HCT116 (cell line): Measurements from ENCODE around the gene DNM3.

ENCODE experiments used
- EGR1 ChIP-seq: IDR thresholded peaks from 2 replicates; pipeline ENCODE4 v1.6.1; 2012; ENCODE audit warnings: low read depth
- POLR2A ChIP-seq: IDR thresholded peaks from 2 replicates; pipeline ENCODE4 v1.7.0; 2011; ENCODE audit warnings: borderline replicate concordance; ENCODE audit not compliant: insufficient read depth, insufficient read length; ENCODE audit errors: extremely low read depth
- TF ChIP-seq, protein P1 (sequence below), 3 experiments: fragments of 200-600 bp in 1 of 3; sonication (generic) in 1 of 3; IDR thresholded peaks in 2 of 3; conservative IDR thresholded peaks in 1 of 3; 2 replicates each; pipeline ENCODE4 v1.5.1; 2012 to 2017; ENCODE audit warnings: low read depth in 2 of 3, low read length in 2 of 3, antibody characterized with exemption in 1 of 3, borderline replicate concordance in 1 of 3, control low read depth in 1 of 3, mild to moderate bottlenecking in 1 of 3, mixed read lengths in 1 of 3, mixed run types in 1 of 3, moderate library complexity in 1 of 3; ENCODE audit not compliant: insufficient read depth in 1 of 3
- TF ChIP-seq, protein P2 (sequence below): IDR thresholded peaks from 2 replicates; pipeline ENCODE4 v1.6.1; 2012

DNA sequence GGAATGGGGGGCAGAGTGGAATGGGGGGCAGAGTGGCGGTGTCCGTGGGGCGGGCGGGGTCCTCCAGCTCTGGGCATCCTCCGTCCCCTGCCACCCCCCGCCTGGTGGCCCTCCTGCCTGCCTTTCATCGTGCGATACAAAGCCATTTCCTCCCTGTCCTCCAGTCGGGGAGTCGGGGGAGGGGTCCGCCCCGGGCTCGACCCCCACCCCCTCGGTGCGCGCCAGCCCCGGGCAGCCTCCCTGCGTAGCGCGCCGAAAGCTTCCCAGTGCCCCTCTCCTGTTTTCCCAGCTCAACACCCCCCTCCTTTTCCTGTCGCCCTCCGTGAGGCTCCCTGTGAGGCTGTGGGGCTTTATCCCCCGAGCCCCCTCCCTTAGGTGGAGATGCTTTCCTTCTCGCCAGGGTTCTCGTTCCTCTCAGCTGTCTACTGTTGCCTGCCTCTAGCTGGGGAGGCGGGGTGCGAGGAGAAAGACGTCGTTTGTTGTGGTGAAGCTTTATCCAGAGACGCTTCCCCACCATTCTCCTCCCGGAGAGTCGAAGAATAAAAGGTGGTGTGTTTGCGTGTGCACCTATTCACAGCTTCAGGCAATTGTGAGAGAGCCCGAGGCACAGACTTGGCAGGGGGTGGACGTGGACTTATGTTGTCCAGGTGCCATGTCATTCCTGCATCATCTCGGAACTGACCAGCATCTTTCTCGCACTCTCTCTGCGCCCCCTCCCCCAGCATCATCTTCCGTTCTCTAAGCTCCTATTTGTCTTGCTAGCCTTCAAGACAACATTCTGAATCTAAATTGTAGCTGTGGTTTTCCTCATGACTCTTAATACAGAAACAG is 848 bp downstream of the DNM3 start:
- TF ChIP-seq, protein P1, sequence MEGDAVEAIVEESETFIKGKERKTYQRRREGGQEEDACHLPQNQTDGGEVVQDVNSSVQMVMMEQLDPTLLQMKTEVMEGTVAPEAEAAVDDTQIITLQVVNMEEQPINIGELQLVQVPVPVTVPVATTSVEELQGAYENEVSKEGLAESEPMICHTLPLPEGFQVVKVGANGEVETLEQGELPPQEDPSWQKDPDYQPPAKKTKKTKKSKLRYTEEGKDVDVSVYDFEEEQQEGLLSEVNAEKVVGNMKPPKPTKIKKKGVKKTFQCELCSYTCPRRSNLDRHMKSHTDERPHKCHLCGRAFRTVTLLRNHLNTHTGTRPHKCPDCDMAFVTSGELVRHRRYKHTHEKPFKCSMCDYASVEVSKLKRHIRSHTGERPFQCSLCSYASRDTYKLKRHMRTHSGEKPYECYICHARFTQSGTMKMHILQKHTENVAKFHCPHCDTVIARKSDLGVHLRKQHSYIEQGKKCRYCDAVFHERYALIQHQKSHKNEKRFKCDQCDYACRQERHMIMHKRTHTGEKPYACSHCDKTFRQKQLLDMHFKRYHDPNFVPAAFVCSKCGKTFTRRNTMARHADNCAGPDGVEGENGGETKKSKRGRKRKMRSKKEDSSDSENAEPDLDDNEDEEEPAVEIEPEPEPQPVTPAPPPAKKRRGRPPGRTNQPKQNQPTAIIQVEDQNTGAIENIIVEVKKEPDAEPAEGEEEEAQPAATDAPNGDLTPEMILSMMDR (IDR thresholded peaks at IDR 0.05 in 2 of 3, conservative IDR thresholded peaks at IDR 0.05 in 1 of 3; ENCODE audit: borderline replicate concordance in 1 of 3, insufficient read depth in 1 of 3, low read depth in 2 of 3, low read length in 2 of 3): no peak
- TF ChIP-seq POLR2A (no peak), EGR1 (no peak)
- TF ChIP-seq, protein P2, sequence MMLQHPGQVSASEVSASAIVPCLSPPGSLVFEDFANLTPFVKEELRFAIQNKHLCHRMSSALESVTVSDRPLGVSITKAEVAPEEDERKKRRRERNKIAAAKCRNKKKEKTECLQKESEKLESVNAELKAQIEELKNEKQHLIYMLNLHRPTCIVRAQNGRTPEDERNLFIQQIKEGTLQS: no peak
